ENCODE results near the gene IQCH.
"Not testable (repeated sequence)": the region's sequence is repeated elsewhere in the genome, so short reads cannot be mapped to it uniquely, and the experiment has no call there.

DNA sequence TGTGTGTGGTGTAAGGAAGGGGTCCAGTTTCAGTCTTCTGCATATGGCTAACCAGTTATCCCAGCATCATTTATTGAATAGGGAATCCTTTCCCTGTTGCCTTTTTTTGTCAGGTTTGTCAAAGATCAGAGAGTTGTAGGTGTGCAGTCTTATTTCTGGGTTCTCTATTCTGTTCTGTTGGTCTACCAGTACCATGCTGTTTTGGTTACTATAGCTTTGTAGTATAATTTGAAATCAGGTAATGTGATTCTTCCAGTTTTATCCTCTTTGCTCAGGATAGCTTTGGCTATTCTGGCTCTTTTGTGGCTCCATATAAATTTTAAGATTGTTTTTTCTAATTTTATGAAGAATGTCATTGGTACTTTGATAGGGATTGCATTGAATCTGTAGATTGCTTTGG lies 31.0 kb downstream of the IQCH start:
- TF ChIP-seq, protein P1, sequence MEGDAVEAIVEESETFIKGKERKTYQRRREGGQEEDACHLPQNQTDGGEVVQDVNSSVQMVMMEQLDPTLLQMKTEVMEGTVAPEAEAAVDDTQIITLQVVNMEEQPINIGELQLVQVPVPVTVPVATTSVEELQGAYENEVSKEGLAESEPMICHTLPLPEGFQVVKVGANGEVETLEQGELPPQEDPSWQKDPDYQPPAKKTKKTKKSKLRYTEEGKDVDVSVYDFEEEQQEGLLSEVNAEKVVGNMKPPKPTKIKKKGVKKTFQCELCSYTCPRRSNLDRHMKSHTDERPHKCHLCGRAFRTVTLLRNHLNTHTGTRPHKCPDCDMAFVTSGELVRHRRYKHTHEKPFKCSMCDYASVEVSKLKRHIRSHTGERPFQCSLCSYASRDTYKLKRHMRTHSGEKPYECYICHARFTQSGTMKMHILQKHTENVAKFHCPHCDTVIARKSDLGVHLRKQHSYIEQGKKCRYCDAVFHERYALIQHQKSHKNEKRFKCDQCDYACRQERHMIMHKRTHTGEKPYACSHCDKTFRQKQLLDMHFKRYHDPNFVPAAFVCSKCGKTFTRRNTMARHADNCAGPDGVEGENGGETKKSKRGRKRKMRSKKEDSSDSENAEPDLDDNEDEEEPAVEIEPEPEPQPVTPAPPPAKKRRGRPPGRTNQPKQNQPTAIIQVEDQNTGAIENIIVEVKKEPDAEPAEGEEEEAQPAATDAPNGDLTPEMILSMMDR (IDR thresholded peaks at IDR 0.05), result not testable (repeated sequence)
- TF ChIP-seq POLR2A, EP300 (IDR thresholded peaks at IDR 0.05): not testable (repeated sequence)
